ENCODE data around the gene MCUB.
"Not testable (repeated sequence)": the region's sequence is repeated elsewhere in the genome, so short reads cannot be mapped to it uniquely, and the experiment has no call there.

The MCUB gene

DNA sequence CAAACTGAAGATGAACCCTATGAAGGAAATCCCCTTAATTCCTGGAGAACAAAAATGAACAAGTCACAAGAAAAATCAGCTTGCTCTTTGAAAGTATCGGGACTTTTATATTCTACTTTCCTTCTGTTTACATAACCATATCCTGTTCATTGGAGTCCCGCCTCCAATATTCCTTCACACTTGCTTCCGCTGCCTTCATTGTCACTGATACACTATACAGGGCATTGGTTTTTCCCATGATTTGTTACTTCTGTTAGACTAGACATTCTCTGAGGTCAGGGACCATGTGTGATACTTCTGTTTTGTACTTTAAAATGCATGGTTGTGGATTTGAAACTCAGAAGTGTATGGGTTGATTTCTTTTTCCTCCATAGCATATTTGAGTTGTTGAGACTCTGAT lies 18.8 kb downstream of the MCUB start:
- no peak for DNase-seq (ENCODE audit: low spot score)

DNA sequence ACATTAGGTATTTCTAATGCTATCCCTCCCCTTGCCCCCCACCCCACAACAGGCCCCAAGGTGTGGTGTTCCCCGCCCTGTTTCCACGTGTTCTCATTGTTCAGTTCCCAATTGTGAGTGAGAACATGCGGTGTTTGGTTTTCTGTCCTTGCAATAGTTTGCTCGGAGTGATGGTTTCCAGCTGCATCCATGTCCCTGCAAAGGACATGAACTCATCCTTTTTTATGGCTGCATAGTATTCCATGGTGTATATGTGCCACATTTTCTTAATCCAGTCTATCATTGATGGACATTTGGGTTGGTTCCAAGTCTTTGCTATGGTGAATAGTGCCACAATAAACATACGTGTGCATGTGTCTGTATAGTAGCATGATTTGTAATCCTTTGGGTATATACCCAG lies 20.0 kb downstream of the MCUB start:
- DNase-seq (ENCODE audit: low spot score) = not testable (repeated sequence)

DNA sequence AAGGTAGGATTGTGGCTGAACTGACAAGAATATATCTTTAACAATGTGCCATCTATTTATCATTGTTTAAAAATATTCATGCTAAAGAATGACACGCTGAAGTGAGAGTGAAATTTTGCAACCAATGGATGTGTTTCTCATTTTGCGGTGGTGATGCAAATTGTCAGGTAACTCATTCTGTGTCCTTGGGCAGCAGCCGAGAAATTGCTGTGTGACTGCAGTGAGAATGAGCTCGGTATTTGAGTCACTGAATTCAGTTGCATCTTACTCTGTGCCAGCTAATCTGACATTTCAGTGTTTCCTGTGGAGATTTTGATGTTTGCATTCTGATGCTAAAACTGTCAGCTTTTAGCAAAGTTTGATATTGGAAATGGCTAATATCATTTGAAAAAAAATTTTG lies 28.1 kb downstream of the MCUB start:
- no peak for DNase-seq (ENCODE audit: low spot score)

DNA sequence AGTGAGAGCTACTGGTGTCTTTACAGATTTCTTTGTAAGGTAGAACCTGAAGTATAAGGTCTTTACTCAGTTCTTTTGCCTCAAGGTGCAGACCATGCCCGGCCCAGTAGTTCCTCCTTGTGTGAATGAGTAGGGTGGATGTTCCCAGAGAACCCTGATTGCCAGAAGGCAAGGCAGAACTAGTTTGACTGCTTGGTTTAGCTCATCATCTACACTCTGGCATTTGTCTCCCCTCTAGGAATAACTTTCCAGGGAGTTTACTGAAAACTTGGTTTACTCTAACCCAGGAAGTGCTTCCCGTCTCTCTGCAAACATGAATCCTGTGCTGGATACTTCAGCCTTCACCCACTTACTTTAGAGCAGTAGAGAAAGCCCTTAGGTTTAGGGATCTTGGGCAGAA lies 29.1 kb downstream of the MCUB start:
- DNase-seq (ENCODE audit: low spot score) = no peak

DNA sequence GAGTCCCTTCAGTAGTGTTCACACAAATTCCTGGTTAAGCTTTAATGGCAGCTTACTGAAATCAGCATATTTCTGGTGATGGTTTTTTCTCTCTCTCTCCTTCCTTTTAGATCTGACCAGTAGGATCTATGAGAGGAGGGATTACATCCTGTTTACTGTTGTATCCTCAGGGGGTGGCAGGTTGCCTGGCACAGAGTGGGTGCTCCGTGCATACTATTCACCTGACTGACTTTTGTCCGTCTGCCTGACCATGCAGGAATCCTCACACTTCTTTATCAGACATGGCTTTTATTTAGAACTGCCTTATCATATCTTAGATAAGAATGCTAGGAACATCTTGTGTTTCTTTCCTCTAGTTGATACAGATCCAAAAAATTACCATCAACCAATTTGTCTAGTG lies 29.6 kb downstream of the MCUB start:
- DNase-seq (ENCODE audit: low spot score) = no peak

DNA sequence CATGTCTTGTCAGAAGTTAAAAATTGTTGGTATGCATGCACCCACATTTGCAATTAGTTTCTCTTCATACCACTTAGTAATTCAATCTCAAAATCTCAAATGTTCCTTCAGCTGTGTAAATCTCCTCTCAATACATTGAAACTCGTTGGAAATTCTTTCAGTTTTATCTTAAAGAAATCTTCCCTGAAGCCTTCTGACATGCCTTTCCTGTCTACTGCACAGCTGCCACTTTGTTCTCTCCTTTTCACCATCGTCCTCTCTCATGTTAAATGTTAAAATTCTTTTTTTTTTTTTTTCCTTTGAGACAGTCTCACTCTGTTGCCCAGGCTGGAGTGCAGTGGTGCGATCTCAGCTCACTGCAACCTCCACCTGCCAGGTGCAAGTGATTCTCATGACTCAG lies 30.9 kb downstream of the MCUB start:
- DNase-seq (ENCODE audit: low spot score) = no peak

DNA sequence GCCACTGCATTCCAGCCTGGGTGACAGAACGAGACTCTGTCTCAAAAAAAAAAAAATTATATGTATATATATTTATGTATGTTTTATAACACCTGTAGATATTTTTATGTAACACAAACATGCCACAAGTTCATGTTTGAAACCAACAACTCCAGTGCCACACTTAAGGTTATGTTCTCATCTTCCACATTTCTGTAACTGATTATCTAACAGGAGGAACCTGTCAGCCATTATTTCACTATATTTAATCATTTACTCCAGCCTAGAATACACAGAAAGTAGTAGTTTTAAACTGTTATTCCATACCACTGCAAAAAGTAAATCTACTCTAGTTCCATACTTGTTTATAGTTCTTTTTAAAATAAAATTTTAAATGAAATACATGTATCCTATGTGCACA lies 32.3 kb downstream of the MCUB start:
- DNase-seq (ENCODE audit: low spot score) = no peak

DNA sequence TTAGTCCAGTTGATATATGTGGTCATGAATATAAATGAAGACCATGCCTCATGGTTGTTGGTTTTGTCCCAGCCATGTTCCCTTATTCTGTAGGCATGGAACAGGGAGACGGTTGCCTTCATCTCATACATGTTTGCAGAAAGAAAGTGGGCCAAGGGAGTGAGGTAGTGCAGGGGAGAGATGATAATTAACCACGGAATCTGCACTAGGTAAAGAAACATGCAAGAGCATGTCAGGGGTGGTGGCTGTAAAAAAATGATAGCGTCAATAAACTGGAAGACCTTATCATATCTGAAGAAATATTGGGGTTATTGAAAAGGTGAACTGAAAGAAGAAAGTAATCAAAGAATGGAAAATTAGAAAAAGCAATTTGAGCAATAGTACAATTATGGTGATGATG lies 35.1 kb downstream of the MCUB start:
- DNase-seq (ENCODE audit: low spot score) = not testable (repeated sequence)

DNA sequence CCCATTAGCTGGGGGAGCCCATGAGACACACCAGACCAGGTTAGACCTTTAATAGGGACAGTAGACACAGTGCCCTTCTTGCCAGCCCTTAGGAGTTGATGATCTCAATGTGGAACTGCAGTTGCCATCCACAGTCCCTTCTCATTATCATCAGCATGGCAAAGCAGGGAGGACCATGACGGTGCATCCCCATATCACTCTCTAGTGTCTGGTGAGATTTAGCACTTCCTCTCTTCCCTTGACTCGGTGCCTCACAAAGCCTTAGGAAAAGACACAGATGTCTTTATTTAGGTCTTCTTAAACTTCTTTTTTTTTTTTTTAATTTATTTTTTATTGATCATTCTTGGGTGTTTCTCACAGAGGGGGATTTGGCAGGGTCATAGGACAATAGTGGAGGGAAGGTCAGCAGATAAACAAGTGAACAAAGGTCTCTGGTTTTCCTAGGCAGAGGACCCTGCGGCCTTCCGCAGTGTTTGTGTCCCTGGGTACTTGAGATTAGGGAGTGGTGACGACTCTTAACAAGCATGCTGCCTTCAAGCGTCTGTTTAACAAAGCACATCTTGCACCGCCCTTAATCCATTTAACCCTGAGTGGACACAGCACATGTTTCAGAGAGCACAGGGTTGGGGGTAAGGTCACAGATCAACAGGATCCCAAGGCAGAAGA lies 36.5 kb downstream of the MCUB start:
- DNase-seq (ENCODE audit: low spot score) = not testable (repeated sequence)

DNA sequence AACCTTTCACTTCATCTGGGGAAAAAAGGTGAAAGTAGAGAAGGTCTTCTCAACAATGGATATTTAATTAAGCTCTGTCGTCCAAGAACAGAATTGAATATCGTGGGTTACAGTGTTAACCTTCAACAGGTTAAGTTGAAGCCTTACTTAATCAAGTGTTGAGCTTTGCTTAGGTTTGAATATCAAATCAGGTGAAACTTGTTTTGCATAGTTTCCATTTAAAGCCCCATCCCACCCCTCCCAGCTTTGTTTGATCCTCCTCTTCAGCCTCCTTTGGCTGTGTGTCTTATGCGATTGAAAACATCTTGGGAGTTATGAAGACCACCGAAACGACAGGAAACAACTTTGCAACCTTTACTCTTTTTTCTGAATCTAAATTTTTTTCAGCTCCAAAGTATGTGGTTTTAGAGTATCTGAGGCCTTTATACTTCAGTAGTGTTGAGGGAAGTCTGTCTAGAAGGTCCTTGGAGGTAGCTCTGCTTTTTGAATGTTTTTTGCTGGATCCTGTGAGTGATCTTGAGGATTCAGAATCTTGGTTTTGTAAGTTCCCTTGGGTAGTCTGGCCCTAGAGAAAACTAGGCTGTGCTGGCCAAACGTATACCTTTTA lies 39.1 kb downstream of the MCUB start:
- DNase-seq (ENCODE audit: low spot score) = no peak

DNA sequence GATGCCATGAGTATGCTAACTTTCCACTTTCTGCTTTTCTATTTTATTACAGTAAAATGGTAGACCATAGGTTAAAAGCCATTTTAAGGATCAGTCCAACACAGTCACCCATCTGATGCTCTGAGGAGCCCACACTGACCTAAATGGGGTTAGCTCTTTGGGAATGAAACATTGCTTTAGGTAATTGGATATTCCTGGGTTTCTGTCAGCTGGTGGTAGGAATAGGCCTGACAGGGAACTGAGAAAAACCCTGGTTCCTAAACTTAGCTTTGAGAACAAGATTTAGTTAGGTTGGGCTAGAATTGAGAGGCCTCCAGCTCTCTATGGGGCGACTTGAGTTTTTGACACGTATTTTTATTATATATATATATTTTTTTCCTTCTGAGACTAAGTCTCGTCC lies 40.4 kb downstream of the MCUB start:
- no peak for DNase-seq (ENCODE audit: low spot score)

DNA sequence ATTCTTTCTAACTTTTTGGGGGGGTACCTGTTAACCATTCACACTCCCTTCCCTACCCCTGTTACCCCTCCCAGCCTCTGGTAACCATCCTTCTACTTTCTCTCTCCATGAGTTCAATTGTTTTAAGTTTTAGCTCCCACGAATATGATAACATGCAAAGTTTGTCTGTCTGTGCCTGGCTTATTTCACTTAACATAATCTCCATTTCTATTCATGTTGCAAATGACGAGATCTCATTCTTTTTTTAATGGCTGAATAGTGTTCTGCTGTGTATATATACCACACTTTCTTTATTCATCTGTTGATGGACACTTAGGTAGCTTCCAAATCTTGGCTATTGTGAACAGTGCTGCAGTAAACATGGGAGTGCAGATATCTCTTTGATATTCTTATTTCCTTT lies 41.3 kb downstream of the MCUB start:
- DNase-seq (ENCODE audit: low spot score) = no peak

DNA sequence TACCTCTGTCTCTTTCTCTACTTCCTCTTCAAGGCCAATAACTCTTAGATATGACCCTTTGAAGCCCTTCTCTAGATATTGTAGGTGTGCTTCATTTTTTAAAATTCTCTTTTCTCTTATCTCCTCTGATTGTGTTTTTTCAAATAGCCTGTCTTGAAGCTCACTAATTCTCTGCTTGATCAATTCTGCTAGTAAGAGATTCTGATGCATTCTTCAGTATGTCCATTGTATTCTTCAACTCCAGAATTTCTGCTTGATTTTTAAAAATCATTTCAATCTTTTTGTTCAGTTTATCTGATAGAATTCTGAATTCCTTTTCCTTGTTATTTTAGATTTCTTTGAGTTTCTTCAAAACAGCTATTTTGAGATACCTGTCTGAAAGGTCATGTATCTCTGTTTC lies 47.9 kb downstream of the MCUB start:
- DNase-seq (ENCODE audit: low spot score) = no peak

DNA sequence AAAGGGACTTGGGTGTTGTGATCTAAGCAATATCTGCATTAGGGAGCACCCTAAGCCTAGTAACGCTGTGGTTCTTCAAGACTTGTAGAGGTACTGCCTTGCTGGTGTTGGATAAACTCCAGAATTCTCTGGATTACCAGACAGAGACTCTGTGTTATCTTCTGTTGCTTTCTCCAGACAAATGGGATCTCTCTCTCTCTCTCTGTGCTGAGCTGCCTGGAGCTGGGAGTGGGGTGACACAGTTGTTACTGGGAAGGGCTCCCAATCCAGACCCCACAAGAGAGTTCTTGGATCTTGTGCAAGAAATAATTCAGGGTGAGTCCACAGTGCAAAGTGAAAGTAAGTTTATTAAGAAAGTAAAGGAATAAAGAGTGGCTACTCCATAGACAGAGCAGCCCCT lies 48.8 kb downstream of the MCUB start:
- DNase-seq (ENCODE audit: low spot score) = no peak

DNA sequence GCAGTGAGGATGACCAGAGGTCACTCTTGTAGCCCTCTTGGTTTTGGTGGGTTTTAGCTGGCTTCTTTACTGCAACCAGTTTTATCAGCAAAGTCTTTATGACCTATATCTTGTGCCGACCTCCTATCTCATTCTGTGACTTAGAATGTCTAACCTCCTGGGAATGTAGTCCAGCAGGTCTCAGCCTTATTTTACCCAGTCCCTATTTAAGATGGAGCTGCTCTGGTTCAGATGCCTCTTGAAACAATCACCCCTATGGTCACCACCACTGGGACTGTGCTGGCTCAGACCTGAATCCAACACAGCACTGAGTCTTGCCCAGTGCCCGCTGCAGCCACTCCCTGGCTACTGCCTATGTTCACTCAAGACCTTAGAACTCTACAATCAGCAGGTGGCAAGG lies 49.4 kb downstream of the MCUB start:
- no peak for DNase-seq (ENCODE audit: low spot score)

DNA sequence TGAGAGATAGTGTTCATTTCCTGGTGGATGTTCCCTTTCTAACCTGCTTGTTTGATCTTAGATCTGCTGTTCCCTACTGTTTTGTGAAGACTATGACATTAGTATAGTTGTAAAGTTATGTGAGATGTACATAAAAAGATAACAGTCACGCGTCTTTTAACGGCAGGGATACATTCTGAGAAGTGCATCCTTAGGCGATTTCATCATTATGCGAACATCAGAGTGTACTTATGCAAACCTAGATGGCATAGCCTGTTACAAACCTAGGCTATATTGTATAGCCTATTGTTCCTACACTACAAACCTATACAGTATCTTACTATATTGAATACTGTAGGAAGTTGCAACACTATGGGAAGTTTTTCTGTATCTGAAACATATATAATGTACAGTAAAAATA lies 50.4 kb downstream of the MCUB start:
- no peak for DNase-seq (ENCODE audit: low spot score)

DNA sequence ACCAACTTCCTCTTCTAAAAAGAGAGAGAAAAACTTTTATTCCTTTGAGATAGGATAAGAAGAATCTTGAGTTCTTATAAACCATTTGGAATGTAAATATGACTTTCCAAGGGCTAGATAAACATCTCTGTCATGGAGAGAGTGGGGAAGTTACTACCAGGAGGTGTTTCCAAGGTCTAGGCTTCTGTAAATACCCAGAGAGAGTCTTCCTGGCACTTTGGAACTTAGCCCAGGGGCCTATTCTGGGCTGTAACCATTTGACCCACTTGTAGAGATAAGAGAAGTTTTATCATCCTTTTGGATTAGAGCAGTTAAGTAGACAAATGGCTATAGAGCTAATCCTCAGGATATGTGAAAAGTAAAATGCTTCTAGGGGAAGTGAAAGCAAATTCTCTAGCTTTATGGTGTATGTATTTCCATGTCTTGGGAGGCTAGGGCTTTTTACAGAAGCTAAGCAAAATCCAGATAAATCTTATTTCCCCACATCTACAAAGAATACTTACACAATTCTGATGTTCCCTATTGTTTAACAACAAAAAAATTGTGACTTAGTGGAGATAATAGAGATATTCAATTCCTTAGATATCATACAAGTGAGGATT lies 51.1 kb downstream of the MCUB start:
- DNase-seq (ENCODE audit: low spot score) = no peak

DNA sequence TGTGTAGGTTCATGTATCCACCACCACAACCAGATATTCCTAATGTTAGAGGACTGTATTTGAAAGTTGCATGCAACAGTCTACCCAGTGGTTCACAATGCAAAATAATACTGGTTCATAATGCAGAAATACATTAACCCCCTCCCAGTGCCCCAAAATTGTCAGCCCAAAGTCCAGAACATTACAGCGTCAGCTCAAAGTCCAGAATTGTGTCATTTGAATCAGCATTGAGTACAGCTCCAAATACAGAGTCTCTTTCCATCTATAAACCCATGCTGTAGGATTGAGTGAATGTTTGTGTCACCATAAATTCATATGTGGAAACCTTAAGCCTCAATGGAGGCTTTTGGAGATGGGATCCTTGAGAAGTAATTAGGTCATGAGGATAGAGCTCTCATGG lies 54.0 kb downstream of the MCUB start:
- DNase-seq (ENCODE audit: low spot score) = no peak

DNA sequence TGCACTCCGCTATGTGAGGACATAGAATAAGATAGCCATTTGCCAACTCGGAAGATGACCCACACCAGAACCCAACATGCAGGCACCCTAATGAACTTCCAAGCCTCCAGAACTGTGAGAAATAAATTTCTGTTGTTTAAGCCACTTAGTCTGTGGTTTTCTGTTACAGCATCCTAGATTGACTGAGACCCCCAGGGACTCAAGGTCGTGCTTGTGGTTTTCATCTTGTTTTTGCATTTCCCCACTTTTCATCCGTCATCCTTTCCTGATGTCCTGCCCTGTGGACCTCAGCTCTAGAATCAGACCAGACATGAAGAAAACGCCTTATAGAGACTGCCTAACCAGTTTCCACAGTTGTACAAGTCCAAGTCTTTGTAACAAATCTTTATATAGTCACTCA lies 54.4 kb downstream of the MCUB start:
- no peak for DNase-seq (ENCODE audit: low spot score)

DNA sequence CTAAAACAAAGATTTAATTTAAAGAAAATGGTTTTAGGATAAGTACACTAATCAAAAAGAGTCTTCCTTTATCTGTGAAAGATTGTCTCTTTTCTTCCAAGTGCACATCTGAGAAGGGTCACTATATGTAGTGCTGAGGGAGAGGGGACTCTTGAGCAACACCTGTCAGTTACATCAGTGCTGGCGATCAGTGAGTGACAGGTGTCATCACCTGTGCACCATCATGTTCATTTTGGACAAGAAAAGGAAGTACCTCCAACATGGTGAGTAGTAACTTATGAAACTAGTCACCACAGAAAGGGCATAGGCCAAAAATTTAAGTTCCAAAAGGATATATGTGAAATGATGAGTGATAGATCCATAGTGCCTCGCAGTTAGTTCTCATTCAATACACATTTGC lies 55.7 kb downstream of the MCUB start:
- no peak for DNase-seq (ENCODE audit: low spot score)

DNA sequence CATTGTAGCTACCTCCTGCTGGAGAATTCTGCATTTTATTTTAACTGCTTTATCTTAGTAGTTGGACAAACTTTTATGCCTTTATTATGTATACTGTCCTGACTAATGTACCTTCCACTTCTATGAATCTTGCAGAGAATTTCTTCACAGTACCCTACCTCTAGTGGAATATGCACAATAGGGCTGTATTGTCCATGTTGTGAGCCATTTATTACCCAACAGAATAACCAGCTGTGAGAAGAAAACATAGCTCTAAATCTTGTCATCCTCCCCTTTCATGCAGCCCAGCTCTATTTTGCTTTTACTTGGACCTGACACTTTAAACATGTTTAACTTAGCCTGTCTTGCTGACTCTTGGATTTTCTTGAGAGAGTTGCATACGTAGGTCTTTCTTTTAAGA lies 56.2 kb downstream of the MCUB start:
- DNase-seq (ENCODE audit: low spot score) = no peak

DNA sequence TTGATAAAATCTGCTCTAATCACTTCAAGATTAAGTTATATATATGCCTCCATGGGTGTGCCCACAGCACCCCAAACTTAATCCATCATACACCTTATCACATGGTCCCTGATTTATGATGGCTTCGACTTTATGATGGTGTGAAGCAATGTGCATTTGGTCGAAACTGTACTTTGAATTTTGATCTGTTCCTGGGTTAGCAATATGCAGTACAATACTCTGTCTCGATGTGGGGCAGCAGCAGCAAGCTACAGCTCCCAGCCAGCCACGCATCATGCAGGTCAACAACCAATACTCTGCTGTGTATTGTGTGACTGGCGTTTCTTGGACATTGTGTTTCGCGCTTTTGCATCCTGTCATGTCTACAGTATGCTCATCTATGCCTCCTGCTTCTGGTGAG lies 62.6 kb downstream of the MCUB start:
- DNase-seq (ENCODE audit: low spot score) = no peak

DNA sequence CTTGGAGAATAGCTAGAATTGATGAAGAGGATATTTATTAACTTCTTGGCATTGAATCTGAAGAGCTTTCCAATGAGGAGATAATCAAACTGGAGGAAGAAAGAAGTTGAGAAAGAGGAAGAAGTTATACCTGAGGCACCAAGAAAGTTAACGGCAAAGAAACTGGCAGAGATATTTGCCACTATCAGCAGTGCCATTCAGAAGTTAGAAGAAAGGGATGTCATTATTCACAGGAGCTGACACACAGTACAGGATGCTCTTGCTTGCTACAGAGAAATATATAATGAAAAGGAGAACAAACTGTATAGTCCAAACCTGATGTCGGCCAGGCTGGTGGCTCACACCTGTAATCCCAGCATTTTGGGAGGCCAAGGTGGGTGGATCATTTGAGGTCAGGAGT lies 64.5 kb downstream of the MCUB start:
- DNase-seq (ENCODE audit: low spot score) = no peak

DNA sequence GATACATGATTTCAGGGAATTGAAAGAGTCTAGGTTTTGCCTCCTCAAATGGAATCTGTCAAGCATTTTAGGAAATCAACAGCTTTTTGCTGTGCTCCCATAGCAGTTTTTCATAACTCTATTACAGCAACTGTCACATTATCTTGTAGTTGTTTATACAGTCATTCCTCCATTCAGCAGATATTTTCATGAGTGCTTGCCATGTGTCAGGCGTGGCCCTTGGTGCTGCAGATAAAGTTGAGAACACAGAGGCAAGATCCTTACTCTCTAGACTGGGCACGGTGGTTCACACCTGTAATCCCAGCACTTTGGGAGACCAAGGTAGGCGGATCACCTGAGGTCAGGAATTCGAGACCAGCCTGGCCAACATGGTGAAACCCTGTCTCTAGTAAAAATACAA lies 67.3 kb downstream of the MCUB start:
- no peak for DNase-seq (ENCODE audit: low spot score)
